ENCODE measurements around the gene IFNAR1. TPM values are rescaled to one million over a fixed set of nuclear protein-coding genes. Genes with fewer than 3 reads are reported as not detected.
A peak's percentile ranks its signal among the peaks of the same experiment; 100 is the strongest.
"Not testable (repeated sequence)": the region's sequence is repeated elsewhere in the genome, so short reads cannot be mapped to it uniquely, and the experiment has no call there.

IFNAR1 gene
- total RNA-seq, 2 experiments from 2014 or later = 26.2 to 30.8 TPM

- Mint-ChIP-seq H3K36me3 (peaks cover 8% of the 10 kb centered on the region), H3K4me1 (no peaks in the 10 kb centered on the region), H3K4me3 (no peak overlapping the region), H3K9me3 (ENCODE audit: low read depth) (no peaks in the 10 kb centered on the region), H3K27me3 (peaks cover 20% of the 10 kb centered on the region), H3K27ac (no peak overlapping the region)
- DNase-seq (no peak), ATAC-seq (no peak)
- CTCF ChIA-PET = interaction anchor here (0.9 to 1.4 kb wide), 2 partner anchors 48 to 132 kb away, joined by 4 read pairs; no protein-coding TSS in a partner anchor
Observed at GRCh38 chr21:33313611-33314010, 11.2 kb upstream of the IFNAR1 start.

DNA sequence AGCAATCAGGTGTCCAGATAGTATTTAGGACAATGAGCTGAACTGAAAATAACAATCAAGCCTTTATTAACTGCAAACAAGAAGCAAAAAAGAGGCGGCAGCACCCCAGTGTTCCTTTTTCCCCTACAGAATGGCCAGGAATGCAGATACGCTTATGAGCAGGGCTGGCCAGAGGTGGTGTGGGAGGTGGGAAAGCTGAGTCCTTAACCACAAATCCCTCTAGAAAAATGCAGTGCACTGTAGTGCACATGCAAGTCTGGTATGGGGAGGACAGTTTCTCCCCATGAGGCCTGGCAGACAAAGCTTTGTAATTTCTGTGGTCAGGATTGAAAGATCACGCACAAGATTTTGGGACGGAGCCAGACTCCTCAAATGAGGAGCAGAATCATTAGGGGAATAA lies 10.7 kb upstream of the IFNAR1 start:
- ATAC-seq = no peak
- peaks cover 20% of the 10 kb centered on the region for H3K27me3 Mint-ChIP-seq
- CTCF ChIA-PET = interaction anchor here (0.9 to 1.4 kb wide), 2 partner anchors 47 to 131 kb away, joined by 4 read pairs; no protein-coding TSS in a partner anchor
- H3K4me1 Mint-ChIP-seq = no peaks in the 10 kb centered on the region
- H3K4me3 Mint-ChIP-seq = no peak overlapping the region
- peaks cover 8% of the 10 kb centered on the region for H3K36me3 Mint-ChIP-seq
- H3K9me3 Mint-ChIP-seq (ENCODE audit: low read depth) = no peaks in the 10 kb centered on the region
- no peak for DNase-seq
- no peak overlapping the region for H3K27ac Mint-ChIP-seq

GRCh38 chr21:33315946-33316710 lies 8.6 kb upstream of the IFNAR1 start:
- DNase-seq (no peak), ATAC-seq (no peak)
- Mint-ChIP-seq H3K4me3 (no peak overlapping the region), H3K27ac (no peak overlapping the region), H3K36me3 (peaks cover 2% of the 10 kb centered on the region), H3K9me3 (ENCODE audit: low read depth) (no peaks in the 10 kb centered on the region), H3K4me1 (no peaks in the 10 kb centered on the region), H3K27me3 (peaks cover 25% of the 10 kb centered on the region)
- CTCF ChIA-PET = no interaction called here

GRCh38 chr21:33317145-33317544 lies 7.6 kb upstream of the IFNAR1 start:
- H3K27me3 Mint-ChIP-seq = peaks cover 24% of the 10 kb centered on the region
- DNase-seq = no peak
- CTCF ChIA-PET = no interaction called here
- no peak overlapping the region for H3K27ac Mint-ChIP-seq
- H3K36me3 Mint-ChIP-seq = peaks cover 2% of the 10 kb centered on the region
- H3K9me3 Mint-ChIP-seq (ENCODE audit: low read depth) = no peaks in the 10 kb centered on the region
- no peaks in the 10 kb centered on the region for H3K4me1 Mint-ChIP-seq
- no peak overlapping the region for H3K4me3 Mint-ChIP-seq
- ATAC-seq = no peak

- H3K4me1 Mint-ChIP-seq = no peaks in the 10 kb centered on the region
- ATAC-seq (no peak), DNase-seq (no peak)
- H3K4me3 Mint-ChIP-seq = no peak overlapping the region
- no peak overlapping the region for H3K27ac Mint-ChIP-seq
- peaks cover 24% of the 10 kb centered on the region for H3K27me3 Mint-ChIP-seq
- H3K9me3 Mint-ChIP-seq (ENCODE audit: low read depth) = no peaks in the 10 kb centered on the region
- peaks cover 2% of the 10 kb centered on the region for H3K36me3 Mint-ChIP-seq
- CTCF ChIA-PET = no interaction called here
Observed at GRCh38 chr21:33317786-33318486, 6.8 kb upstream of the IFNAR1 start.

DNA sequence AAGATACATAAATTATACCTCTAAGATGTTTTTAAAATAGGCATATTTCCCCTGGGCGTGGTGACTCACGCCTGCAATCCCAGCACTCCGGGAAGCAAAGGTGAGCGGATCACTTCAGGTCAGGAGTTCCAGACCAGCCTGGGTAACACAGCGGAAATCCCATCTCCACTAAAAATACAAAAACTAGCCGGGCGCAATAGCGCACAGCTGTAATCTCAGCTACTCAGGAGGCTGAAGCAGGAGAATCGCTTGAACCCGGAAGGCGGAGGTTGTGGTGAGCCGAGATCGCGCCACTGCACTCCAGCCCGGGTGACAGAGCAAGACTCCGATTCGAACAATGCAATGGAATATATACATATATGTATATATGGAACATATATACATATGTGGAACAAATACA lies 3.8 kb upstream of the IFNAR1 start:
- H3K27me3 Mint-ChIP-seq; H3K9me3 Mint-ChIP-seq (ENCODE audit: low read depth); CTCF ChIA-PET; DNase-seq; H3K4me1 Mint-ChIP-seq; ATAC-seq; H3K36me3 Mint-ChIP-seq; H3K27ac Mint-ChIP-seq; H3K4me3 Mint-ChIP-seq: not testable (repeated sequence)

DNA sequence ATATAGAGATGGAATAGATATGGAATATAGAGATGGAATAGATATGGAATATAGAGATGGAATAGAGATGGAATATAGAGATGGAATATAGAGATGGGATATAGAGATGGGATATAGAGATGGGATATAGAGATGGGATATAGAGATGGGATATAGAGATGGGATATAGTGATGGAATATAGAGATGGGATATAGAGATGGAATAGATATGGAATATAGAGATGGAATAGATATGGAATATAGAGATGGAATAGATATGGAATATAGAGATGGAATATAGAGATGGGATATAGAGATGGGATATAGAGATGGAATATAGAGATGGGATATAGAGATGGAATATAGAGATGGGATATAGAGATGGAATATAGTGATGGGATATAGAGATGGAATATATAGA lies 1.2 kb upstream of the IFNAR1 start:
- H3K9me3 Mint-ChIP-seq (ENCODE audit: low read depth); H3K27ac Mint-ChIP-seq; ATAC-seq; H3K27me3 Mint-ChIP-seq; H3K36me3 Mint-ChIP-seq; H3K4me3 Mint-ChIP-seq; DNase-seq; CTCF ChIA-PET: not testable (repeated sequence)
- H3K4me1 Mint-ChIP-seq = peaks cover 16% of the 10 kb centered on the region

- Mint-ChIP-seq H3K4me1 (peaks cover 21% of the 10 kb centered on the region), H3K27me3 (no peaks in the 10 kb centered on the region), H3K27ac (no peak overlapping the region), H3K4me3 (no peak overlapping the region), H3K36me3 (peaks cover 9% of the 10 kb centered on the region), H3K9me3 (ENCODE audit: low read depth) (no peaks in the 10 kb centered on the region)
- DNase-seq = peak; percentile 77
- CTCF ChIA-PET = interaction anchor here (0.6 to 2.4 kb wide), 13 partner anchors 21 to 155 kb away, joined by 3 to 39 read pairs (median 4); no protein-coding TSS in a partner anchor
- peak; percentile 37 for ATAC-seq
Observed at GRCh38 chr21:33325222-33326067, 675 bp downstream of the IFNAR1 start.

DNA sequence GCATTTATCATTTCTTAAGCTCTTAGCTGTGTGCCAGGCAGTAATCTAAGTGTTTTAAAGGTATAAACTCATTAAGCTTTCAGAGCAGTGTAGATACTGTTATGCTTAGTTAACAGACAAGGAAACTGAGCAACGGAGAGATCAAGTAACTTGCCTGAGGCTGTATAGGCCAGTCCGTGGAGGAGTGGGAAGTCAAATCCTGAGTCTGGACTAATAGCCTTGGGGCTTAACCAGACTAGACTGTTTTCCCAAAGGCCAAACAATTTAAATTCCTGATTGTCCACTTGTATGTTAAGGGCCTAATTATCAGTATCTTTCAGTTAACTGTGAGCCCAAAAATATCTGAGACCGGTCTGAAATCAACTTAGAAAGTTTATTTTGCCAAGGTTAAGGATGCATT lies 2.6 kb downstream of the IFNAR1 start:
- H3K36me3 Mint-ChIP-seq = peaks cover 19% of the 10 kb centered on the region
- ATAC-seq (no peak), DNase-seq (no peak)
- no peak overlapping the region for H3K27ac Mint-ChIP-seq
- H3K4me1 Mint-ChIP-seq = peaks cover 35% of the 10 kb centered on the region
- H3K9me3 Mint-ChIP-seq (ENCODE audit: low read depth) = peaks cover 3% of the 10 kb centered on the region
- no peak overlapping the region for H3K4me3 Mint-ChIP-seq
- CTCF ChIA-PET = interaction anchor here (1.8 to 2.2 kb wide), 2 partner anchors 34 to 130 kb away, joined by 5 to 8 read pairs; no protein-coding TSS in a partner anchor
- H3K27me3 Mint-ChIP-seq = no peaks in the 10 kb centered on the region

GRCh38 chr21:33327792-33328433 lies 3.1 kb downstream of the IFNAR1 start:
- Mint-ChIP-seq H3K36me3 (peaks cover 24% of the 10 kb centered on the region), H3K4me3 (no peak overlapping the region), H3K27ac (no peak overlapping the region), H3K9me3 (ENCODE audit: low read depth) (peaks cover 4% of the 10 kb centered on the region), H3K4me1 (peaks cover 38% of the 10 kb centered on the region), H3K27me3 (no peaks in the 10 kb centered on the region)
- CTCF ChIA-PET = interaction anchor here (1.8 to 2.2 kb wide), 2 partner anchors 33 to 131 kb away, joined by 5 to 8 read pairs; no protein-coding TSS in a partner anchor
- DNase-seq (no peak), ATAC-seq (no peak)

DNA sequence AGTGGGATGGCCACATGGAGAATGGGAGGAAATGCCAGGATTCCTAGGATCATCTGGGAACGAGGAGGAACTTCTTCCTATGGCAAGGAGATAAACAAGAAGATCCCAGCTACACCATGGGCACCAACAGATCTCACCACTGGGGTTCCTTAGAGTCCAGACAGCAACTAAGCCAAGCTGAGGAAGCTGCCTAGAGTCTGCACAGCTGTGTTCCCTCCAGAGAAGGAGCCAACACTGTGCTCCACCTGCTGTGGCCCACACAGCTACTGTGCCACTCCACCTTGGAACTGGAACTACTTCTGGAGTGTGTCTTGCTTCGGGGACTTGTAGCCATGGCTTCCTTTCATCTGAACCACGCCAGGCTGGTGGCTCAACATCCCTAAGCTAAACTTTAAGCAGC lies 6.0 kb downstream of the IFNAR1 start:
- H3K9me3 Mint-ChIP-seq (ENCODE audit: low read depth) = peaks cover 4% of the 10 kb centered on the region
- ATAC-seq (no peak), DNase-seq (no peak)
- no peak overlapping the region for H3K27ac Mint-ChIP-seq
- H3K27me3 Mint-ChIP-seq = no peaks in the 10 kb centered on the region
- H3K4me3 Mint-ChIP-seq = no peak overlapping the region
- H3K4me1 Mint-ChIP-seq = peaks cover 45% of the 10 kb centered on the region
- H3K36me3 Mint-ChIP-seq = peaks cover 34% of the 10 kb centered on the region
- CTCF ChIA-PET = interaction anchor here (0.9 to 2.9 kb wide), 4 partner anchors 18 to 134 kb away, joined by 3 to 22 read pairs (median 8); no protein-coding TSS in a partner anchor

GRCh38 chr21:33332143-33332542 lies 7.4 kb downstream of the IFNAR1 start:
- H3K4me1 Mint-ChIP-seq = peaks cover 39% of the 10 kb centered on the region
- peak overlapping the region; percentile 62 for H3K27ac Mint-ChIP-seq
- peak overlapping the region; percentile 8 for H3K4me3 Mint-ChIP-seq
- H3K27me3 Mint-ChIP-seq = no peaks in the 10 kb centered on the region
- CTCF ChIA-PET = interaction anchor here (1.0 to 2.9 kb wide), 5 partner anchors 17 to 135 kb away, joined by 3 to 22 read pairs (median 6); no protein-coding TSS in a partner anchor
- ATAC-seq (peak; percentile 72), DNase-seq (peak; percentile 57)
- H3K36me3 Mint-ChIP-seq = peaks cover 36% of the 10 kb centered on the region
- H3K9me3 Mint-ChIP-seq (ENCODE audit: low read depth) = peaks cover 4% of the 10 kb centered on the region
